SJSA1 (cell line): Measurements from ENCODE around the gene KRT39. TPM values are rescaled to one million over a fixed set of nuclear protein-coding genes. Genes with fewer than 3 reads are reported as not detected.
"Not testable (repeated sequence)": the region's sequence is repeated elsewhere in the genome, so short reads cannot be mapped to it uniquely, and the experiment has no call there.

Experiments used
- DNase-seq, 2 experiments: peaks; one replicate each; pipeline ENCODE4 v3.0.0-alpha.2; 2015 to 2020; ENCODE audit warnings: low spot score in 2 of 2, low read depth in 1 of 2
- H3K27ac ChIP-seq: fragments of 250-450 bp; sonication (Bioruptor Pico); 2 replicates; pipeline ENCODE4 v1.5.1; 2020; ENCODE audit warnings: mild to moderate bottlenecking, moderate library complexity
- H3K27me3 ChIP-seq: fragments of 250-450 bp; sonication (Bioruptor Pico); replicated peaks from 2 replicates; pipeline ENCODE4 v1.5.1; 2020; ENCODE audit warnings: mild to moderate bottlenecking, moderate library complexity
- H3K36me3 ChIP-seq: fragments of 250-450 bp; sonication (Bioruptor Pico); 2 replicates; pipeline ENCODE4 v1.5.1; 2020; ENCODE audit warnings: mild to moderate bottlenecking
- H3K4me1 ChIP-seq: fragments of 250-450 bp; sonication (Bioruptor Pico); replicated peaks from 2 replicates; pipeline ENCODE4 v1.6.1; 2021; ENCODE audit warnings: mild to moderate bottlenecking
- H3K4me3 ChIP-seq: fragments of 250-450 bp; sonication (Bioruptor Pico); 2 replicates; pipeline ENCODE4 v1.5.1; 2020; ENCODE audit warnings: mild to moderate bottlenecking
- H3K9me3 ChIP-seq: fragments of 250-450 bp; sonication (Bioruptor Pico); replicated peaks from 2 replicates; pipeline ENCODE4 v1.5.1; 2020; ENCODE audit warnings: mild to moderate bottlenecking
- total RNA-seq: library from RNA; depleted of rRNA; stranded (reverse); fragments of >200 nt; shearing (Covaris generic); gene quantifications from 2 replicates; pipeline ENCODE4 v1.2.3, GENCODE V29; 2014; rRNA removed

Gene KRT39
- not detected in 2 replicates for total RNA-seq

DNA sequence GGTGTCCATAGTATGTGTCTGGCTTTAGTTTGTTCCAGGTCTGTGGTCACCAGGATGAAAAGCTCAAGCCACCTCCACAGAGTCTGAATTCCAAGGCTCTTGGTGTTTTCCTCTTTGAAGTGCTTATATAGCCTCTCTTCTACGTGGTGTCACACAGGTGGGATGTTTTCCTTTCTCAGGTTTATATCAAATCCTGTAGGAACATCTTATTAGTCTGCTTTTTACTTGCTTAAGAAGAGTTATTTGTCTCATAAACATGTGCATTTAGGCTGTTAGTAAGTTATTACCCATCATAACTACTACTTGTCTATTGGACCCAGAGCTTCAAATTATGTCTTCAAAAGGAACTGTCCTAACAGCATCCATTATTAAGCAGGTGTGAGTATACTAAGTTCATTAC is at the start of gene KRT39:
TSS of gene KRT39 (minus strand) at position 101 of the 400 bp plus-strand sequence. CDS start at position 9, 92 bp downstream.
- H3K36me3 ChIP-seq: no peaks in the 10 kb centered on the region
- no peaks in the 10 kb centered on the region for H3K4me1 ChIP-seq
- DNase-seq: no peak
- no peak within 1 kb of the TSS for H3K27ac ChIP-seq
- H3K9me3 ChIP-seq: no peaks in the 10 kb centered on the region
- no peaks in the 10 kb centered on the region for H3K27me3 ChIP-seq
- H3K4me3 ChIP-seq: no peak within 1 kb of the TSS

GRCh38 chr17:41015454-41015853 is 48.7 kb upstream of the KRT39 start:
- Histone ChIP-seq H3K4me3 (no peak overlapping the region), H3K27ac (no peak overlapping the region), H3K36me3 (no peaks in the 10 kb centered on the region), H3K4me1 (no peaks in the 10 kb centered on the region), H3K27me3 (no peaks in the 10 kb centered on the region), H3K9me3 (no peaks in the 10 kb centered on the region)
- no peak for DNase-seq

- H3K4me3 ChIP-seq: no peak overlapping the region
- no peaks in the 10 kb centered on the region for H3K36me3 ChIP-seq
- no peak for DNase-seq
- no peaks in the 10 kb centered on the region for H3K27me3 ChIP-seq
- H3K4me1 ChIP-seq: no peaks in the 10 kb centered on the region
- no peaks in the 10 kb centered on the region for H3K9me3 ChIP-seq
- no peak overlapping the region for H3K27ac ChIP-seq
These were observed 46.9 kb upstream of the KRT39 start for GRCh38 chr17:41013606-41014005.

GRCh38 chr17:41013181-41013580 is 46.4 kb upstream of the KRT39 start:
- DNase-seq: no peak
- no peaks in the 10 kb centered on the region for H3K27me3 ChIP-seq
- no peaks in the 10 kb centered on the region for H3K9me3 ChIP-seq
- H3K36me3 ChIP-seq: no peaks in the 10 kb centered on the region
- H3K27ac ChIP-seq: no peak overlapping the region
- no peaks in the 10 kb centered on the region for H3K4me1 ChIP-seq
- no peak overlapping the region for H3K4me3 ChIP-seq

- Histone ChIP-seq H3K4me3 (no peak overlapping the region), H3K36me3 (no peaks in the 10 kb centered on the region), H3K27ac (no peak overlapping the region), H3K9me3 (no peaks in the 10 kb centered on the region), H3K4me1 (no peaks in the 10 kb centered on the region), H3K27me3 (no peaks in the 10 kb centered on the region)
- DNase-seq: no peak
These were observed 45.8 kb upstream of the KRT39 start for GRCh38 chr17:41012326-41013120.

GRCh38 chr17:41010441-41010840 is 43.7 kb upstream of the KRT39 start:
- Histone ChIP-seq H3K4me1 (no peaks in the 10 kb centered on the region), H3K36me3 (no peaks in the 10 kb centered on the region), H3K27me3 (no peaks in the 10 kb centered on the region), H3K27ac (no peak overlapping the region), H3K9me3 (no peaks in the 10 kb centered on the region), H3K4me3 (no peak overlapping the region)
- no peak for DNase-seq

DNA sequence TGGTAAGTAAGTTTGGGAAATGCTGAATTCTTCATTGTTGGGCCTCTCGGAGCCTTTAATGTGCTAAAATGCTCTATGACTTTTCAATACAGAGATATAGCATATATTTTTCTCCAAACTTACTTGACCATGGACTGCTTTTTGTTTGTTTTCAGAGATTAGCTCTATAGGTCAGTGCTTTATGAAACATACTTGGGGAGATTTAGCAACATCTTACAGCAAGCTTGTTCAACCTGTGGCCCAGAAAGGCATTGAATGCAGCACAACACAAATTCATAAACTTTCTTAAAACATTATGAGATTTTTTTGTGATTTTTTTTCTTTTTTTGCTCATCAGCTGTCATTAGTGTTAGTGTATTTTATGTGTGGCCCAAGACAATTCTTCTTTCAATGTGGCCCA is 43.2 kb upstream of the KRT39 start:
- H3K9me3 ChIP-seq: no peaks in the 10 kb centered on the region
- H3K4me1 ChIP-seq: no peaks in the 10 kb centered on the region
- no peaks in the 10 kb centered on the region for H3K27me3 ChIP-seq
- no peak overlapping the region for H3K27ac ChIP-seq
- DNase-seq: no peak
- no peak overlapping the region for H3K4me3 ChIP-seq
- H3K36me3 ChIP-seq: no peaks in the 10 kb centered on the region

- H3K4me3 ChIP-seq: no peak overlapping the region
- H3K4me1 ChIP-seq: no peaks in the 10 kb centered on the region
- no peaks in the 10 kb centered on the region for H3K27me3 ChIP-seq
- no peak overlapping the region for H3K27ac ChIP-seq
- H3K36me3 ChIP-seq: no peaks in the 10 kb centered on the region
- DNase-seq: no peak
- no peaks in the 10 kb centered on the region for H3K9me3 ChIP-seq
These were observed 42.6 kb upstream of the KRT39 start for GRCh38 chr17:41009301-41009760.

GRCh38 chr17:41008811-41009210 is 42.1 kb upstream of the KRT39 start, which contains the start of gene KRTAP3-1:
TSS of gene KRTAP3-1 (minus strand) at chr17:41009128. CDS start at chr17:41009074, 54 bp downstream.
- Histone ChIP-seq H3K4me3 (no peak within 1 kb of the TSS), H3K36me3 (no peaks in the 10 kb centered on the region), H3K4me1 (no peaks in the 10 kb centered on the region), H3K9me3 (no peaks in the 10 kb centered on the region), H3K27me3 (no peaks in the 10 kb centered on the region), H3K27ac (no peak within 1 kb of the TSS)
- DNase-seq: no peak

- no peak for DNase-seq
- Histone ChIP-seq H3K4me3 (no peak overlapping the region), H3K9me3 (no peaks in the 10 kb centered on the region), H3K36me3 (no peaks in the 10 kb centered on the region), H3K4me1 (peaks cover 3% of the 10 kb centered on the region; the same call in 1 of the 2 replicates), H3K27me3 (no peaks in the 10 kb centered on the region), H3K27ac (no peak overlapping the region)
These were observed 37.6 kb upstream of the KRT39 start for GRCh38 chr17:41004397-41004796.

GRCh38 chr17:41003926-41004325 is 37.2 kb upstream of the KRT39 start:
- Histone ChIP-seq H3K27ac (no peak overlapping the region), H3K36me3 (no peaks in the 10 kb centered on the region), H3K27me3 (no peaks in the 10 kb centered on the region), H3K4me1 (peaks cover 3% of the 10 kb centered on the region; the same call in 1 of the 2 replicates), H3K4me3 (no peak overlapping the region), H3K9me3 (no peaks in the 10 kb centered on the region)
- no peak for DNase-seq

- Histone ChIP-seq H3K4me3 (no peak overlapping the region), H3K36me3 (no peaks in the 10 kb centered on the region), H3K27me3 (no peaks in the 10 kb centered on the region), H3K4me1 (peaks cover 3% of the 10 kb centered on the region; the same call in 1 of the 2 replicates), H3K9me3 (no peaks in the 10 kb centered on the region), H3K27ac (no peak overlapping the region)
- DNase-seq: no peak
These were observed 36.1 kb upstream of the KRT39 start for GRCh38 chr17:41002814-41003213.

- DNase-seq: no peak
- no peaks in the 10 kb centered on the region for H3K9me3 ChIP-seq
- peaks cover 10% of the 10 kb centered on the region for H3K4me1 ChIP-seq
- no peak overlapping the region for H3K4me3 ChIP-seq
- H3K36me3 ChIP-seq: no peaks in the 10 kb centered on the region
- H3K27ac ChIP-seq: no peak overlapping the region
- H3K27me3 ChIP-seq: no peaks in the 10 kb centered on the region
These were observed 35.0 kb upstream of the KRT39 start for GRCh38 chr17:41001795-41002194.

- H3K9me3 ChIP-seq, H3K27ac ChIP-seq, H3K27me3 ChIP-seq, H3K4me3 ChIP-seq, DNase-seq, H3K36me3 ChIP-seq: not testable (repeated sequence)
- H3K4me1 ChIP-seq: peaks cover 10% of the 10 kb centered on the region
These were observed 32.8 kb upstream of the KRT39 start, which contains the start of gene KRTAP3-2 for GRCh38 chr17:40999563-40999962. TSS of gene KRTAP3-2 (minus strand) at chr17:40999906. CDS start at chr17:40999853, 53 bp downstream.
